H1 (cell line): ENCODE results near the gene RTL9.

Experiments
- CBX5 ChIP-seq: fragments of 300-800, 300-1000 bp; sonication (generic); IDR thresholded peaks from 2 replicates; pipeline ENCODE4 v1.7.1; 2016; ENCODE audit warnings: antibody characterized with exemption, low read length, low read depth
- CTCF ChIP-seq, 3 experiments: IDR thresholded peaks; 1 replicate in 2 of 3; 2 replicates in 1 of 3; pipeline versions ENCODE4 v1.5.1 to v1.6.1; 2011; ENCODE audit warnings: low read length in 3 of 3, mild to moderate bottlenecking in 3 of 3, inconsistent platforms in 2 of 3, low read depth in 1 of 3, moderate library complexity in 1 of 3; ENCODE audit not compliant: insufficient read depth in 1 of 3; ENCODE audit errors: control extremely low read depth in 1 of 3
- EZH2 ChIP-seq: fragments of 200-600 bp; sonication (generic); IDR thresholded peaks from 2 replicates; pipeline ENCODE4 v1.7.1; 2012; ENCODE audit warnings: low read depth, mild to moderate bottlenecking, moderate library complexity, low read length, inconsistent platforms; ENCODE audit not compliant: severe bottlenecking
- GABPA ChIP-seq: IDR thresholded peaks from 2 replicates; pipeline ENCODE4 v1.6.1; 2011; ENCODE audit warnings: mild to moderate bottlenecking, low read length, moderate library complexity, borderline replicate concordance; ENCODE audit not compliant: insufficient read depth
- MAFK ChIP-seq: IDR thresholded peaks from 2 replicates; pipeline ENCODE4 v1.6.1; 2012; ENCODE audit warnings: low read depth, mild to moderate bottlenecking, improper control_type of control experiment, low read length
- MAX ChIP-seq: IDR thresholded peaks from 2 replicates; pipeline ENCODE4 v1.6.1; 2012; ENCODE audit warnings: inconsistent platforms
- POLR2A ChIP-seq, 2 experiments: IDR thresholded peaks; 1 replicate in 1 of 2; 2 replicates in 1 of 2; pipeline ENCODE4 v1.6.1; 2011; ENCODE audit warnings: low read depth in 2 of 2, low read length in 2 of 2, mild to moderate bottlenecking in 2 of 2; ENCODE audit errors: control extremely low read depth in 1 of 2
- POLR2AphosphoS5 ChIP-seq: IDR thresholded peaks from 2 replicates; pipeline ENCODE4 v1.6.1; 2011; ENCODE audit warnings: low read depth, low read length
- RFX5 ChIP-seq: IDR thresholded peaks from 2 replicates; pipeline ENCODE4 v1.6.1; 2011; ENCODE audit warnings: low read depth, low read length, improper control_type of control experiment, borderline replicate concordance
- SP1 ChIP-seq: IDR thresholded peaks from 2 replicates; pipeline ENCODE4 v1.6.1; 2011; ENCODE audit warnings: low read depth, low read length
- TEAD4 ChIP-seq: IDR thresholded peaks from 2 replicates; pipeline ENCODE4 v1.6.1; 2012; ENCODE audit warnings: low read depth, low read length, inconsistent platforms, mixed read lengths

- TF ChIP-seq POLR2AphosphoS5 (no peak), GABPA (no peak), CTCF (IDR thresholded peaks at IDR 0.05; ENCODE audit: control extremely low read depth in 1 of 3, insufficient read depth in 1 of 3, low read depth in 1 of 3, low read length in 3 of 3) (no peak), MAFK (no peak), RFX5 (no peak), POLR2A (IDR thresholded peaks at IDR 0.05; ENCODE audit: control extremely low read depth in 1 of 2, low read depth in 2 of 2, low read length in 2 of 2) (no peak), EZH2 (no peak), SP1 (no peak), MAX (no peak), CBX5 (no peak), TEAD4 (no peak)
These were observed 40.8 kb downstream of the RTL9 start for GRCh38 chrX:110399497-110399896.
